Fibroblast of skin of back (primary cell): ENCODE results near the gene SPON1.

Source experiments
- DNase-seq: peaks from one replicate; pipeline ENCODE4 v3.0.0-alpha.2; 2013

The SPON1 gene

GRCh38 chr11:14290422-14290821 is 327.9 kb downstream of the SPON1 start:
- DNase-seq = no peak

GRCh38 chr11:14299921-14300320 is 337.4 kb downstream of the SPON1 start:
- DNase-seq = peak; percentile 35

GRCh38 chr11:14300661-14301304 is 338.3 kb downstream of the SPON1 start:
- peak; percentile 75 for DNase-seq

- no peak for DNase-seq
Measured at GRCh38 chr11:14304601-14305000, 342.1 kb downstream of the SPON1 start.

- DNase-seq = no peak
Measured at GRCh38 chr11:14305649-14306048, 343.1 kb downstream of the SPON1 start.

GRCh38 chr11:14306481-14306880 is 344.0 kb downstream of the SPON1 start:
- DNase-seq = no peak

- DNase-seq = peak; percentile 56
Measured at GRCh38 chr11:14308114-14308896, 345.8 kb downstream of the SPON1 start.

GRCh38 chr11:14308897-14309387 is 346.4 kb downstream of the SPON1 start:
- no peak for DNase-seq

GRCh38 chr11:14309425-14310192 is 347.1 kb downstream of the SPON1 start:
- no peak for DNase-seq

GRCh38 chr11:14310679-14311078 is 348.2 kb downstream of the SPON1 start:
- peak; percentile 43 for DNase-seq

- DNase-seq = peak; percentile 83
Measured at GRCh38 chr11:14312736-14313438, 350.4 kb downstream of the SPON1 start.

- no peak for DNase-seq
Measured at GRCh38 chr11:14314127-14314526, 351.6 kb downstream of the SPON1 start.

- DNase-seq = no peak
Measured at GRCh38 chr11:14315130-14315529, 352.6 kb downstream of the SPON1 start.
